Sigmoid colon (tissue), 3 donors: ENCODE data around the gene SMAP2.

Experiments
- POLR2A ChIP-seq, 2 donors: fragments of 450-650 bp; IDR thresholded peaks; one replicate each; pipeline ENCODE4 v1.6.1; 2016; ENCODE audit warnings: antibody characterized with exemption in 2 of 2, mild to moderate bottlenecking in 2 of 2, moderate library complexity in 2 of 2
- TF ChIP-seq, protein P1 (sequence below), 4 experiments: fragments of 450-650 bp in 3 of 4; fragments of 200-600 bp in 1 of 4; IDR thresholded peaks; one replicate each; pipeline ENCODE4 v1.5.1; 2016 to 2019; ENCODE audit warnings: antibody characterized with exemption in 4 of 4, mild to moderate bottlenecking in 3 of 4, moderate library complexity in 2 of 4

- TF ChIP-seq, protein P1, sequence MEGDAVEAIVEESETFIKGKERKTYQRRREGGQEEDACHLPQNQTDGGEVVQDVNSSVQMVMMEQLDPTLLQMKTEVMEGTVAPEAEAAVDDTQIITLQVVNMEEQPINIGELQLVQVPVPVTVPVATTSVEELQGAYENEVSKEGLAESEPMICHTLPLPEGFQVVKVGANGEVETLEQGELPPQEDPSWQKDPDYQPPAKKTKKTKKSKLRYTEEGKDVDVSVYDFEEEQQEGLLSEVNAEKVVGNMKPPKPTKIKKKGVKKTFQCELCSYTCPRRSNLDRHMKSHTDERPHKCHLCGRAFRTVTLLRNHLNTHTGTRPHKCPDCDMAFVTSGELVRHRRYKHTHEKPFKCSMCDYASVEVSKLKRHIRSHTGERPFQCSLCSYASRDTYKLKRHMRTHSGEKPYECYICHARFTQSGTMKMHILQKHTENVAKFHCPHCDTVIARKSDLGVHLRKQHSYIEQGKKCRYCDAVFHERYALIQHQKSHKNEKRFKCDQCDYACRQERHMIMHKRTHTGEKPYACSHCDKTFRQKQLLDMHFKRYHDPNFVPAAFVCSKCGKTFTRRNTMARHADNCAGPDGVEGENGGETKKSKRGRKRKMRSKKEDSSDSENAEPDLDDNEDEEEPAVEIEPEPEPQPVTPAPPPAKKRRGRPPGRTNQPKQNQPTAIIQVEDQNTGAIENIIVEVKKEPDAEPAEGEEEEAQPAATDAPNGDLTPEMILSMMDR (IDR thresholded peaks at IDR 0.05): no peak
- no peak for TF ChIP-seq POLR2A (IDR thresholded peaks at IDR 0.05)
Observed at GRCh38 chr1:40386796-40387195, 13.3 kb downstream of the SMAP2 start.
